HepG2 (cell line): ENCODE data around the gene DHRS1. TPM values are rescaled to one million over a fixed set of nuclear protein-coding genes. Genes with fewer than 3 reads are reported as not detected.

Experiments used
- BCL6 ChIP-seq: IDR thresholded peaks from 2 replicates; pipeline ENCODE4 v1.6.1; 2016; ENCODE audit warnings: missing genetic modification reagents, missing compliant biosample characterization
- DNMT3B ChIP-seq: conservative IDR thresholded peaks from 2 replicates; pipeline ENCODE4 v1.6.1; 2016; ENCODE audit warnings: missing biosample characterization, control low read depth
- ELF3 ChIP-seq: IDR thresholded peaks from 2 replicates; pipeline ENCODE4 v1.6.1; 2016; ENCODE audit warnings: missing genetic modification reagents, missing compliant biosample characterization
- MAFF ChIP-seq: IDR thresholded peaks from 2 replicates; pipeline ENCODE4 v1.6.1; 2011; ENCODE audit warnings: low read depth, low read length, improper control_type of control experiment
- NPAS2 ChIP-seq: sonication (generic); formaldehyde crosslinking; IDR thresholded peaks from 2 replicates; pipeline ENCODE4 v1.8.0; 2022; ENCODE audit warnings: mild to moderate bottlenecking, missing genetic modification reagents, borderline replicate concordance
- NR2F1 ChIP-seq, 2 experiments: fragments of 450-650 bp in 1 of 2; formaldehyde crosslinking in 1 of 2; IDR thresholded peaks; 2 replicates each; pipeline versions ENCODE4 v1.5.0 to v1.6.1; 2016 to 2020; ENCODE audit warnings: mild to moderate bottlenecking in 1 of 2, missing compliant biosample characterization in 1 of 2, missing genetic modification reagents in 1 of 2, moderate library complexity in 1 of 2
- RFXANK ChIP-seq: IDR thresholded peaks from 2 replicates; pipeline ENCODE4 v1.6.1; 2016
- XBP1 ChIP-seq: sonication (generic); formaldehyde crosslinking; IDR thresholded peaks from 2 replicates; pipeline ENCODE4 v1.5.0; 2020; ENCODE audit warnings: missing genetic modification reagents
- ZBTB7B ChIP-seq: sonication (generic); formaldehyde crosslinking; IDR thresholded peaks from 2 replicates; pipeline ENCODE4 v1.4.0; 2020; ENCODE audit warnings: missing genetic modification reagents
- ZNF629 ChIP-seq: sonication (generic); formaldehyde crosslinking; conservative IDR thresholded peaks from 2 replicates; pipeline ENCODE4 v1.5.0; 2020; ENCODE audit warnings: missing genetic modification reagents
- ZSCAN25 ChIP-seq: sonication (generic); formaldehyde crosslinking; IDR thresholded peaks from 2 replicates; pipeline ENCODE4 v1.8.0; 2022; ENCODE audit warnings: mild to moderate bottlenecking, missing genetic modification reagents
- polyA plus RNA-seq, 8 experiments: library from polyadenylated mRNA; depleted of rRNA in 3 of 8; stranded (reverse) in 7 of 8; unstranded in 1 of 8; fragments of >200 nt; fragmentation: Illumina TruSeq in 4 of 8; extraction: Trizol in 4 of 8; gene quantifications; 2 replicates each; pipeline versions ENCODE4 v1.2.1 to v1.2.3, GENCODE V29; 2011 to 2016; ENCODE audit warnings: low read depth in 4 of 8, missing spikeins in 1 of 8, mixed read lengths in 1 of 8; ENCODE audit not compliant: insufficient read depth in 1 of 8
- total RNA-seq, 5 experiments: library from RNA; depleted of rRNA; stranded (reverse); fragments of >200 nt; fragmentation: Illumina TruSeq; extraction: Trizol; gene quantifications; 2 replicates each; pipeline ENCODE4 v1.2.3, GENCODE V29; 2016; ENCODE audit warnings: low read depth in 1 of 5
- TF ChIP-seq, protein P1 (sequence below): sonication (generic); formaldehyde crosslinking; IDR thresholded peaks from 2 replicates; pipeline ENCODE4 v1.5.0; 2020; ENCODE audit warnings: mild to moderate bottlenecking, low read depth, missing genetic modification reagents, borderline replicate concordance
- TF ChIP-seq, protein P2 (sequence below): sonication (generic); formaldehyde crosslinking; IDR thresholded peaks from 2 replicates; pipeline ENCODE4; 2020; ENCODE audit warnings: missing genetic modification reagents, mild to moderate bottlenecking, borderline replicate concordance
- TF ChIP-seq, protein P3 (sequence below): sonication (generic); formaldehyde crosslinking; conservative IDR thresholded peaks from 2 replicates; pipeline ENCODE4 v1.4.0; 2020; ENCODE audit warnings: mild to moderate bottlenecking, missing genetic modification reagents, moderate library complexity
- TF ChIP-seq, protein P4 (sequence below): sonication (generic); formaldehyde crosslinking; IDR thresholded peaks from 2 replicates; pipeline ENCODE4 v1.4.0; 2020; ENCODE audit warnings: mild to moderate bottlenecking, missing genetic modification reagents
- TF ChIP-seq, protein P5 (sequence below): sonication (generic); formaldehyde crosslinking; IDR thresholded peaks from 2 replicates; pipeline ENCODE4 v1.4.0; 2020; ENCODE audit warnings: mild to moderate bottlenecking, missing genetic modification reagents

The DHRS1 gene
- total and polyA plus RNA-seq, 2 of the 13 experiments (the other 11 are each of a cell fraction or from before 2014, with no cell fraction given) = 49.8 to 60.8 TPM

DNA sequence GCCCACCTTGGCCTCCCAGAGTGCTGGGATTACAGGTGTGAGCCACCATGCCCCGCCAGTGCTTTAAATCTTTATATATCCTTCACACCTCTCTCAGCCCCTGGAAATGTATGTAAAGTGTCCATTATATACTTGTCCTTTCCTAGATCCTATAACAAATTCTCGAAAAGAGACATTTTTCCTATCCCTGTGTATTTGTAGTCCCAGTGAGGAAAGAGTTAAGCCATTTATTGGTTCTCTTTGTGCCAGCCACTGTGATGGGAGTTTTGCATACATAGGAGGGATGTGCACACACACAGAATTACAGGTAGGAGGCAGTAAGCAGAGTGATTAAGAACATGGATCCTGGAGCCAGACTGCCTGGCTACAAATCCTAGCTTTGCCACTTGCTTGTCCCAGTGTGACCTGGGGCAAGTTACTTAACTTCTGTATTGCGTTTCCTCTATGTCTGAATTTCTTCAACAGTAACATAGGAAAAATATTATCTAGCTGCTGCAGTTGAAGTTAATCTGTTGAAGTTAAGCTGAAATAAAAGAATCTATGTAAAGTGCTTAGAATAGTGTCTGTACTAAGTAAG is 26.1 kb downstream of the DHRS1 start (continued):
- TF ChIP-seq, protein P1, sequence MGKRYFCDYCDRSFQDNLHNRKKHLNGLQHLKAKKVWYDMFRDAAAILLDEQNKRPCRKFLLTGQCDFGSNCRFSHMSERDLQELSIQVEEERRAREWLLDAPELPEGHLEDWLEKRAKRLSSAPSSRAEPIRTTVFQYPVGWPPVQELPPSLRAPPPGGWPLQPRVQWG = 0 out of 2 replicates have a peak, but pooled peaks have one; percentile 44
- TF ChIP-seq NPAS2 (0 out of 2 replicates have a peak, but pooled peaks have one; percentile 71), ZNF629 (no peak), ZSCAN25 (CRISPR knock-in tag) (0 out of 2 replicates have a peak, but pooled peaks have one; percentile 12), MAFF (no peak), ZBTB7B (no peak), XBP1 (CRISPR knock-in tag) (no peak), RFXANK (CRISPR knock-in tag) (no peak), NR2F1 (CRISPR knock-in tag; IDR thresholded peaks at IDR 0.05) (no peak), DNMT3B (CRISPR knock-in tag) (no peak), ELF3 (CRISPR knock-in tag) (no peak), BCL6 (no peak)
- TF ChIP-seq, protein P2, sequence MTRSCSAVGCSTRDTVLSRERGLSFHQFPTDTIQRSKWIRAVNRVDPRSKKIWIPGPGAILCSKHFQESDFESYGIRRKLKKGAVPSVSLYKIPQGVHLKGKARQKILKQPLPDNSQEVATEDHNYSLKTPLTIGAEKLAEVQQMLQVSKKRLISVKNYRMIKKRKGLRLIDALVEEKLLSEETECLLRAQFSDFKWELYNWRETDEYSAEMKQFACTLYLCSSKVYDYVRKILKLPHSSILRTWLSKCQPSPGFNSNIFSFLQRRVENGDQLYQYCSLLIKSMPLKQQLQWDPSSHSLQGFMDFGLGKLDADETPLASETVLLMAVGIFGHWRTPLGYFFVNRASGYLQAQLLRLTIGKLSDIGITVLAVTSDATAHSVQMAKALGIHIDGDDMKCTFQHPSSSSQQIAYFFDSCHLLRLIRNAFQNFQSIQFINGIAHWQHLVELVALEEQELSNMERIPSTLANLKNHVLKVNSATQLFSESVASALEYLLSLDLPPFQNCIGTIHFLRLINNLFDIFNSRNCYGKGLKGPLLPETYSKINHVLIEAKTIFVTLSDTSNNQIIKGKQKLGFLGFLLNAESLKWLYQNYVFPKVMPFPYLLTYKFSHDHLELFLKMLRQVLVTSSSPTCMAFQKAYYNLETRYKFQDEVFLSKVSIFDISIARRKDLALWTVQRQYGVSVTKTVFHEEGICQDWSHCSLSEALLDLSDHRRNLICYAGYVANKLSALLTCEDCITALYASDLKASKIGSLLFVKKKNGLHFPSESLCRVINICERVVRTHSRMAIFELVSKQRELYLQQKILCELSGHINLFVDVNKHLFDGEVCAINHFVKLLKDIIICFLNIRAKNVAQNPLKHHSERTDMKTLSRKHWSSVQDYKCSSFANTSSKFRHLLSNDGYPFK (CRISPR knock-in tag) = no peak
- TF ChIP-seq, protein P3, sequence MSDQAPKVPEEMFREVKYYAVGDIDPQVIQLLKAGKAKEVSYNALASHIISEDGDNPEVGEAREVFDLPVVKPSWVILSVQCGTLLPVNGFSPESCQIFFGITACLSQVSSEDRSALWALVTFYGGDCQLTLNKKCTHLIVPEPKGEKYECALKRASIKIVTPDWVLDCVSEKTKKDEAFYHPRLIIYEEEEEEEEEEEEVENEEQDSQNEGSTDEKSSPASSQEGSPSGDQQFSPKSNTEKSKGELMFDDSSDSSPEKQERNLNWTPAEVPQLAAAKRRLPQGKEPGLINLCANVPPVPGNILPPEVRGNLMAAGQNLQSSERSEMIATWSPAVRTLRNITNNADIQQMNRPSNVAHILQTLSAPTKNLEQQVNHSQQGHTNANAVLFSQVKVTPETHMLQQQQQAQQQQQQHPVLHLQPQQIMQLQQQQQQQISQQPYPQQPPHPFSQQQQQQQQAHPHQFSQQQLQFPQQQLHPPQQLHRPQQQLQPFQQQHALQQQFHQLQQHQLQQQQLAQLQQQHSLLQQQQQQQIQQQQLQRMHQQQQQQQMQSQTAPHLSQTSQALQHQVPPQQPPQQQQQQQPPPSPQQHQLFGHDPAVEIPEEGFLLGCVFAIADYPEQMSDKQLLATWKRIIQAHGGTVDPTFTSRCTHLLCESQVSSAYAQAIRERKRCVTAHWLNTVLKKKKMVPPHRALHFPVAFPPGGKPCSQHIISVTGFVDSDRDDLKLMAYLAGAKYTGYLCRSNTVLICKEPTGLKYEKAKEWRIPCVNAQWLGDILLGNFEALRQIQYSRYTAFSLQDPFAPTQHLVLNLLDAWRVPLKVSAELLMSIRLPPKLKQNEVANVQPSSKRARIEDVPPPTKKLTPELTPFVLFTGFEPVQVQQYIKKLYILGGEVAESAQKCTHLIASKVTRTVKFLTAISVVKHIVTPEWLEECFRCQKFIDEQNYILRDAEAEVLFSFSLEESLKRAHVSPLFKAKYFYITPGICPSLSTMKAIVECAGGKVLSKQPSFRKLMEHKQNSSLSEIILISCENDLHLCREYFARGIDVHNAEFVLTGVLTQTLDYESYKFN (CRISPR knock-in tag) = 0 out of 2 replicates have a peak, but pooled peaks have one; percentile 11
- TF ChIP-seq, protein P4, sequence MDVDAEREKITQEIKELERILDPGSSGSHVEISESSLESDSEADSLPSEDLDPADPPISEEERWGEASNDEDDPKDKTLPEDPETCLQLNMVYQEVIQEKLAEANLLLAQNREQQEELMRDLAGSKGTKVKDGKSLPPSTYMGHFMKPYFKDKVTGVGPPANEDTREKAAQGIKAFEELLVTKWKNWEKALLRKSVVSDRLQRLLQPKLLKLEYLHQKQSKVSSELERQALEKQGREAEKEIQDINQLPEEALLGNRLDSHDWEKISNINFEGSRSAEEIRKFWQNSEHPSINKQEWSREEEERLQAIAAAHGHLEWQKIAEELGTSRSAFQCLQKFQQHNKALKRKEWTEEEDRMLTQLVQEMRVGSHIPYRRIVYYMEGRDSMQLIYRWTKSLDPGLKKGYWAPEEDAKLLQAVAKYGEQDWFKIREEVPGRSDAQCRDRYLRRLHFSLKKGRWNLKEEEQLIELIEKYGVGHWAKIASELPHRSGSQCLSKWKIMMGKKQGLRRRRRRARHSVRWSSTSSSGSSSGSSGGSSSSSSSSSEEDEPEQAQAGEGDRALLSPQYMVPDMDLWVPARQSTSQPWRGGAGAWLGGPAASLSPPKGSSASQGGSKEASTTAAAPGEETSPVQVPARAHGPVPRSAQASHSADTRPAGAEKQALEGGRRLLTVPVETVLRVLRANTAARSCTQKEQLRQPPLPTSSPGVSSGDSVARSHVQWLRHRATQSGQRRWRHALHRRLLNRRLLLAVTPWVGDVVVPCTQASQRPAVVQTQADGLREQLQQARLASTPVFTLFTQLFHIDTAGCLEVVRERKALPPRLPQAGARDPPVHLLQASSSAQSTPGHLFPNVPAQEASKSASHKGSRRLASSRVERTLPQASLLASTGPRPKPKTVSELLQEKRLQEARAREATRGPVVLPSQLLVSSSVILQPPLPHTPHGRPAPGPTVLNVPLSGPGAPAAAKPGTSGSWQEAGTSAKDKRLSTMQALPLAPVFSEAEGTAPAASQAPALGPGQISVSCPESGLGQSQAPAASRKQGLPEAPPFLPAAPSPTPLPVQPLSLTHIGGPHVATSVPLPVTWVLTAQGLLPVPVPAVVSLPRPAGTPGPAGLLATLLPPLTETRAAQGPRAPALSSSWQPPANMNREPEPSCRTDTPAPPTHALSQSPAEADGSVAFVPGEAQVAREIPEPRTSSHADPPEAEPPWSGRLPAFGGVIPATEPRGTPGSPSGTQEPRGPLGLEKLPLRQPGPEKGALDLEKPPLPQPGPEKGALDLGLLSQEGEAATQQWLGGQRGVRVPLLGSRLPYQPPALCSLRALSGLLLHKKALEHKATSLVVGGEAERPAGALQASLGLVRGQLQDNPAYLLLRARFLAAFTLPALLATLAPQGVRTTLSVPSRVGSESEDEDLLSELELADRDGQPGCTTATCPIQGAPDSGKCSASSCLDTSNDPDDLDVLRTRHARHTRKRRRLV = no peak
- TF ChIP-seq, protein P5, sequence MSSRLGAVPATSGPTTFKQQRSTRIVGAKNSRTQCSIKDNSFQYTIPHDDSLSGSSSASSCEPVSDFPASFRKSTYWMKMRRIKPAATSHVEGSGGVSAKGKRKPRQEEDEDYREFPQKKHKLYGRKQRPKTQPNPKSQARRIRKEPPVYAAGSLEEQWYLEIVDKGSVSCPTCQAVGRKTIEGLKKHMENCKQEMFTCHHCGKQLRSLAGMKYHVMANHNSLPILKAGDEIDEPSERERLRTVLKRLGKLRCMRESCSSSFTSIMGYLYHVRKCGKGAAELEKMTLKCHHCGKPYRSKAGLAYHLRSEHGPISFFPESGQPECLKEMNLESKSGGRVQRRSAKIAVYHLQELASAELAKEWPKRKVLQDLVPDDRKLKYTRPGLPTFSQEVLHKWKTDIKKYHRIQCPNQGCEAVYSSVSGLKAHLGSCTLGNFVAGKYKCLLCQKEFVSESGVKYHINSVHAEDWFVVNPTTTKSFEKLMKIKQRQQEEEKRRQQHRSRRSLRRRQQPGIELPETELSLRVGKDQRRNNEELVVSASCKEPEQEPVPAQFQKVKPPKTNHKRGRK (CRISPR knock-in tag) = no peak
